Measurements from ENCODE around the gene ISL2.

Gene ISL2

GRCh38 chr15:76380249-76380648 is 43.7 kb downstream of the ISL2 start:
- no peak for DNase-seq

GRCh38 chr15:76381366-76381765 is 44.8 kb downstream of the ISL2 start:
- no peak for DNase-seq

GRCh38 chr15:76382987-76383728 is 46.6 kb downstream of the ISL2 start:
- no peak for DNase-seq

GRCh38 chr15:76384409-76384808 is 47.8 kb downstream of the ISL2 start:
- DNase-seq = no peak

- no peak for DNase-seq
These were observed 49.6 kb downstream of the ISL2 start for GRCh38 chr15:76386178-76386577.

- no peak for DNase-seq
These were observed 50.4 kb downstream of the ISL2 start for GRCh38 chr15:76386926-76387325.

- DNase-seq = no peak
These were observed 54.0 kb downstream of the ISL2 start for GRCh38 chr15:76390571-76390970.

- DNase-seq = no peak
These were observed 54.7 kb downstream of the ISL2 start for GRCh38 chr15:76391309-76391708.

GRCh38 chr15:76391847-76392246 is 55.3 kb downstream of the ISL2 start:
- no peak for DNase-seq

Data from NCI-H524 (cell line).